Measurements from ENCODE around the gene DNLZ.

GRCh38 chr9:136316271-136316751 is 47.2 kb downstream of the DNLZ start:
- TF ChIP-seq POLR2A (IDR thresholded peaks at IDR 0.05) (no peak), CTCF (IDR thresholded peaks at IDR 0.05) (no peak)

Measured in heart left ventricle (tissue), 13 donors.